Measurements from ENCODE around the gene ZBTB14.

Gene ZBTB14

GRCh38 chr18:5295231-5295920, at the start of gene ZBTB14:
Gene ZBTB14 (minus strand): TSS chr18:5295726. CDS start chr18:5293246, 2,480 bp downstream.
- peak; percentile 55 for DNase-seq

DNA sequence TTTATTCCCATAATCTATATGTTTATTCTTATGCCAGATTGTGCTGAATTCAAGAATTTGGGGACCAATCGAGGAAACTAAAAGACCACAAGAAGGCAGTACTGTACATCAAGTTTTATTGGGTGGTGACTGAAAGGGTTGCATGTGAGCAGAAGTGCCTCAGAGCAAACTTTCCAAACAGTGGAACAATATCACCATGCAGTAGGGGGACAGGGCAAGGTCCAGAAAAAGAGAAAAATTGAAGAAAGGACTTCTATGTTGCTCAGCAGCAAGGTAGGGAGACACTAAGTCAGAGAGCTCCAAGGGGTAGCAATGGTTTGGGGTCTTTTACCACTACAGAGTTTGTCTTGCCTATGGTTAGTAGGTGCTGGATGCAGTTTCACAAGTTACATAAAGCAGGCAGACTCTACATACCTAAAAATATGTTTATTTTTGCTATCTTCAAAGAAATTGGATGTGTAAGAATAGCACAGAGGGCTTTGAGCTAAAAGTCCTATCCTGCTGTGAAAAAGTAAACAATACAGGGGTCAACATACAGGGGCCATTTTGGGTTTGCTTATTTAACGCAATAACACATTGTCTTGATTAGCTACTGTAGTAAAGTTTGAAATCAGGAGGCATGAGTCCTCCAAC, 43.8 kb upstream of the ZBTB14 start:
- no peak for DNase-seq

DNA sequence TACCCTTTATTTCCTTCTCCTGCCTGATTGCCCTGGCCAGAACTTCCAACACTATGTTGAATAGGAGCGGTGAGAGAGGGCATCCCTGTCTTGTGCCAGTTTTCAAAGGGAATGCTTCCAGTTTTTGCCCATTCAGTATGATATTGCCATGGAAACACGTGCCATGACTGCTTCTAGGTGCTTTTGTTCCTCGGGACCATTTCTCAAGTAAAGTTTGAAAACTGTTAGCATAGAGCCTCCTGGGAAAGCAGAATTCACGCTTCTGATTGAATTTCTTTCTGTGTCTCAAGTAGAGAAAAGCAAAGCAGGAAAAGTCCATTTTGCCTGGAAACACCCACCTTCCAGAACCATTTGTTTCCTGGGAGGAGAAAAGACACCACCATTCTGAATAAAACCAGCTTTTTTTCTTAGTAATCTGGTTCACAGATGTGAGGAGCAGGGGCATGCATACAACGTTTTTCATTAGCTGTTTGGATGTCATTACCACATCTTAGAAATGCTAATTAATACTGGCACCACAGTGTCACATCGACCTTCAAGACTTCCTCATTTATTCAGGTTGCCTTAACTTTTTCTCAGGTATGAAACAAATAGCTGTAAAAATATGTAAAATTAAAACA, 39.0 kb upstream of the ZBTB14 start:
- DNase-seq = no peak

GRCh38 chr18:5318061-5318700, 22.7 kb upstream of the ZBTB14 start:
- no peak for DNase-seq

DNA sequence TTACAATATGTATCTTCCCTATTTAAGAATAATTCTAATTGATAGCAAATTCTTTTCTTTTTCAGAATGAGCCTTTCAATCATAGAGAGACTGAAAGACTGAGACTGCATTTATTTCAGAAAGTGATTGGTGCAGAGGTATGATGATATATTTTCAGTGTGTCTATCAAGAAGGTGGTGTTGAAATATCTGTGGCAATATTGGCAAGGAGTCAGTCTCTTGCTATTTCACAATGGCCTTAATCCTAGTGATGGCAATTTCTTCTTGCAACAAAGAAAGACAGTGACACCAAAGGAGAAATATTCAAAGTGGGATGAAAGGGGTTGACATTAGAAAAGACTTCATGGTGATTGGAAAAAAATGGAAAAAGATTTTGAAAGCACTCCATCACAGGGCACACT, 21.7 kb upstream of the ZBTB14 start:
- no peak for DNase-seq

- DNase-seq = no peak
Measured at GRCh38 chr18:5315838-5316237, 20.3 kb upstream of the ZBTB14 start.

- no peak for DNase-seq
Measured at GRCh38 chr18:5311301-5311989, 15.9 kb upstream of the ZBTB14 start.

GRCh38 chr18:5309888-5310470, 14.5 kb upstream of the ZBTB14 start:
- DNase-seq = peak; percentile 27

- DNase-seq = no peak
Measured at GRCh38 chr18:5305835-5306234, 10.3 kb upstream of the ZBTB14 start.

GRCh38 chr18:5304232-5304631, 8.7 kb upstream of the ZBTB14 start:
- no peak for DNase-seq

DNA sequence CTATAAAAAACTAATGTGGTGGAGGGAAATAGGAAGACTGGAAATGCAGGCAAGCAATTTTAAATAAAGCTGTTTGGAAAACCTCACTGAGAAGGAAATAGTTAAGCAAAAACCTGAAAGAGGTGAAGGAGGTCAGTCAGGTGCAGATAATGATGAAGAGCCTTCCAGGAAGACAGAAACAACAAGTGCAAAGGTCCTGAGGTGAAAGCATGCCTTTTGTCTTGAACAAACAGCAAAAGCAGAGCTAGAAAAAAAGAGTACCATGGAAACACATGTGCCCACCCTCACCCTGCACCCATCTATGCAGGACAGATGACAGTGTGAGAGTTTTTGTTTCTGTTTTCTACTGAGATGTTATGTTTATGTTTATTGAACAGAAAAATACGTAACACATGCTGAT, 8.1 kb upstream of the ZBTB14 start:
- no peak for DNase-seq

- no peak for DNase-seq
Measured at GRCh38 chr18:5302606-5303005, 7.1 kb upstream of the ZBTB14 start.

- no peak for DNase-seq
Measured at GRCh38 chr18:5300476-5301010, 5.0 kb upstream of the ZBTB14 start.

DNA sequence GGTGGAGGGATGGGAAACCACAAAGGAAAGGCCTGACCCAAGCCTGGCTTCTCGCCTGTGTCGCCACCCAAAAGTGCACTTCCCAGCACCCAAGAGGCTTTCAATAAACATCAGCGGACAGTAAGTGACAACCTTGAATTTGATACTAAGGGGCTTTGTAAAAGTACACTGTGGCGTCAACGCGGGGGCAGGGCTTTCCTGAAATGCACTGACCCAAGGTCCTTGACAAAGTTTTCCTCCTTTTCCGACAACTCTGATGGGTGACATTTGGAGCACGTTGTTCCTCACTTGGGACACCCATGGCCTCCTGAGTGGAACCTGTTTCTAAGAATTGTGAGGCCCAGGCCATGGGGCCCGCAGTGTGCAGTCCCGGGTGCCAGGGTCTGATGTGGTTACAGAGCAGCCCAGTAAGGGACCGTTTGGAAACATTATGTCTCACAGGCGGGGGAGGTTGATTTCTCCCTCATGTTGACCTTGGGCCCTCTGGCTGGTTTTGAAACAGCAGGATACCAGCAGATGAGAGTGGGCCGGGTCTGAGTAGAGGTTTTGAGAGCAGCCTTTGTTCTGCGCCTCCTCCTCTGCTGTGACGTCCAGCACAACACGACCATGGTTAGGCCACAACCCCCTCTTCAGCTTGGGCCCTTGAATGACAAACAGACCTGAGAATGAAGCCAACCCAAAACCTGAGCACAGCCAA, 2.8 kb upstream of the ZBTB14 start:
- no peak for DNase-seq

DNA sequence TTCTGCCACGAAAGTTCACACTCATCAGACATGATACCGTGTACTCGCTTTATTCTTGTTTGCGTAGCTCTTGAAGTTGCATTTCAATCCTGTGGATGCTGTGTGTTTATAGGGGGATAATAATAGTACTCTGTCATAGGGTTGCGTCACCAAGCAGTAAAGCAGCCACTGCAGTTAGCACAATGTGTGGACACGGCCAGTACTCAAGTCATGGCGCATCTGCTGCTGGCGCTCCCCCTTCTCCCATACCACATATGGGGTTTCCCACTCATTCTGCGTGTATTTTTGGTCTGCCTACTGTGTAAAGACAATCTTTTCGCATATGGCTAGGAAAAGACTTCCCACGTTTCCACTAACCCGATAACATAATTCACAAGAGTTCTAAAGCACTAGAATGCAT, 2.1 kb upstream of the ZBTB14 start:
- DNase-seq = no peak

DNA sequence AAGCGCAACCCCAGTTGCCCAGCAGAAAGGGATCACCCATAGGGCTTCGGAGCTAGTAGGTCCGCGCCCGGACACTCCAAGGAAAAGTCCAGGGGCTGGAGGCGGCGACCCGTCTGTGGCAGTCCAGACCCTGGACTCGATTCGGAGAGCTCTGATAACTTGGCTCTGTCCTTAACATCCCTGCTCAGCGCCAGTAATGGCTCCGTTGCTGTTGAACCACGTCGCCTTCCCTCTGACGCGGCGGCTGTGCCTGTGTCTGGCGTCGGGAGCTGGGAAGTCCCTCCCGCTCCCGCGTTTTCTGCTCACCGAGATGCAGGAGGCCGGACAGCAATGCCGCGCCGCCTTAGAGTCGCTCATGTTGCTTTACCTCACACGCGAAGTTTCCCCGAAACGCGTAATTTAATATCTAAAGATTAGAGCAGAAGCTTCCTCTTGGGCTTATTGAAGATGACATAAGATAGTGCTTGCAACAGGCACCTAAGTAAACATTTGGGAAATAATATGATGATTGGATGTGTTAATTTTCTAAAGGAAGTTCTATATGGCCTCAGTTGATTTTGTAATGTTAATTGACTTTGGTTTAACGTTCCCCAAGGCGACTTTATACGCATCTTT, 1.3 kb upstream of the ZBTB14 start:
- DNase-seq = peak; percentile 80

DNA sequence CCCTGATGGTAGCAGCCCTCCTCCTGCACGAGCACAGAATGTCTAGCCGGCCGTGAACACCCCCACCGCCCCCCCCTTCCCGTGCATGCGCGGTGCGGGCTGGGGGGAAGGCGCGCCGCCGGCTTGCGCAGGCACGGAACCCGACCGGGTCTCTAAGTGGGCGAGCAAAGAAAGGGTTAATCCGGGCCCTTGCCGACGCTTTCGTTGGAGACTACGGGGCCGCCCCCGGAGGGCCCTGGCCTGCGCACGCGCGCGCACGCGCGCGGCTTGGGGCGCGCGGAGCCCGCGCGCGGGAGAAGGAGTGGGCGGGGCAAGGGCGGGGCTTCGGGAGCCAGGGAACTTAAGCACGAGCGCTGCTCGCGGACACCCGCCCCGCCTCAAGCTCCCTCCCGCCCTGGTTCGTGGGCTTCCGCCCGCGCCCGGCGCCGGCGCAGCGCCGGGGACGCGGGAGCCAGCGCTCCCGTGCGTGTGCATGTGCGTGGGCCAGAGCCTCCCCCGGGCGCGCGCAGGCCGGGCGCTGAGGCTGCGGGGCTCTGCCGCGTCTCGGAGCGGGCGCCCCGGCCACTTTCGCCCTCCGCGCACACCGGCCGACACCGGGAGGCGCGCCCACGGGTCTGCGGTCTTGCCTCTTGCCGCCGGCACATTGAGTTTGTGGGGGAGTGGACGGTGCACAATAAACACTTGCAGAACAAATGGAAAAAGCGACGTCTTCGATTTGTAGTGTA, 617 bp upstream of the ZBTB14 start:
- peak; percentile 93 for DNase-seq

DNA sequence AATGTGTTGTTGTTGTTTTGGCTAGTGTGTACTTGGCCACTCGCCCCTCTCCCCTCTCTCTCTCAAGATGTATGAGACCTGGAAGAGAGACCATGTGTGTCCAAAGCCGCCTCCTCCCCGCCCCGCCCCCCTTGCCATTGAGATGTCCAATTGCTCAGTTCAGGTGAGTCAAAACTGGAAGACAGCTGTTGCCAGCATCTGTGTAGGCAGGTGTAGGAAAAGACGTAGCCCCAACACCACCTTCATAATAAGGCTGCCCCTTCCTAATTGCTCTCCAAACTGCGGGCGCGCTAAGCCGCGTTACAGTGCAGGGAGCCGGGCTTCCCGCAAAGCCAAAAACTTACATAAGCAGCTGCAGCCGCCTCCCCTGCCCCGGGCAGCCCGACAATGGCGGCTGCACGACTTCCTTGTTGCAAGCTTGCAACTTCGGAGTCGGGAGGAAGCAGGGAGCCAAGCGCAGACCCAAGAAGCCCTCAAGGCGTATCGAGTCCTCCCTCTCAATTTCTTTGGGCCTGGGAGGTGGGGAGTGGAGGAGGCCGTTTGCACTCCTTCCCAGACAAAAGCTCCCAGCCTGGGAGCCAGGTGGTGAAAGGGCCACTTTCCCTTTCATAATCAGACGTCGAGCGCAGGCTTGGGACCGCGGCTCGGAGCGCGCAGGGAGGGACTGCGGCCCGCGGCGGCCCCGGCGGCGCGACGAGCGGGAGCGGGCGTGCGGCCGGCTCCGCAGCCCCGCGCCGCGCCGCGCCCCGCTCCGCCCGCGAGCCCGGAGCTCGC, 882 bp downstream of the ZBTB14 start:
- DNase-seq = peak; percentile 67

GRCh38 chr18:5294113-5294456, 1.4 kb downstream of the ZBTB14 start:
- DNase-seq = peak; percentile 35

DNA sequence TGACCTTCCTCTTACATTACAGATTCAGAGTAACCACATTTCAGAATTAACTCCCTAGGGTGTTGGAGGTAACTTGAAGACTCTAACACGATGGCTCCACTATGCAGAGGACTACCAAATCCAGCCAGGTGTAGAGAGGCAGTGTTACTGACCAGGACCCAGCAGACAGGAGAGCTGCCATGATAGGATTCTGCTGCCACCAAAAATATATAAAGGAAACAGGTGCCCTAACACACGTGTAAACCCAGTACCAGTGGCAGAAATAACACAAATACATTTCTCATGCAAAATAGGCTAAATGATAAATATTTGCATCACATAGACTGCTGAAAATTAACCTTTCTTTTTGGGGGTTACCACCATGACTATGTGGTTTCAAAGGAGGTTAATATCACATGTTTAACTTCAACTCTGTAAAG, 7.0 kb downstream of the ZBTB14 start:
- DNase-seq = no peak

Data from stimulated activated CD4-positive, alpha-beta T cell treated with anti-CD3 and anti-CD28 coated beads, Interleukin-1b, Interleukin-23, amount 100 ng/mL, for 48 hours (primary cell).